ENCODE data around the gene TOX3.

DNA sequence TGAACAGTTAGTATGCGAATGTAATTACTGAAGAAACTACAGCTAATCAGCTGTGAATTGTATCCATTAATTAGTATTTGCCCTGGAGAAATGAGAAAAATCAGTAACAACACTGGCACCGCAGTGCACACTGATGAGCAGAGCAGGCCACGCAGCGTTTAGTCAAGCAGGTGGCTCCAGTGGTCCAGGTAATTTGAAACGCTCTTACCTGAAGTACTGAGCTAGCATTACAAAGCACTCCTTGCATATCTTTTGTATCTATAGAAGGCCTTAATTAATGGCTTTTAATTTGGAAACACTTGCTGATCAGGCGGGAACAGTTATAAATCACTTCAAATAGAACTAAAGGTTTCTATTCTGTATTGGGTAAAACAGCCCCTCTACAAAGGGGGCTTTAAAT lies 76.4 kb downstream of the TOX3 start:
- TF ChIP-seq, protein P1, sequence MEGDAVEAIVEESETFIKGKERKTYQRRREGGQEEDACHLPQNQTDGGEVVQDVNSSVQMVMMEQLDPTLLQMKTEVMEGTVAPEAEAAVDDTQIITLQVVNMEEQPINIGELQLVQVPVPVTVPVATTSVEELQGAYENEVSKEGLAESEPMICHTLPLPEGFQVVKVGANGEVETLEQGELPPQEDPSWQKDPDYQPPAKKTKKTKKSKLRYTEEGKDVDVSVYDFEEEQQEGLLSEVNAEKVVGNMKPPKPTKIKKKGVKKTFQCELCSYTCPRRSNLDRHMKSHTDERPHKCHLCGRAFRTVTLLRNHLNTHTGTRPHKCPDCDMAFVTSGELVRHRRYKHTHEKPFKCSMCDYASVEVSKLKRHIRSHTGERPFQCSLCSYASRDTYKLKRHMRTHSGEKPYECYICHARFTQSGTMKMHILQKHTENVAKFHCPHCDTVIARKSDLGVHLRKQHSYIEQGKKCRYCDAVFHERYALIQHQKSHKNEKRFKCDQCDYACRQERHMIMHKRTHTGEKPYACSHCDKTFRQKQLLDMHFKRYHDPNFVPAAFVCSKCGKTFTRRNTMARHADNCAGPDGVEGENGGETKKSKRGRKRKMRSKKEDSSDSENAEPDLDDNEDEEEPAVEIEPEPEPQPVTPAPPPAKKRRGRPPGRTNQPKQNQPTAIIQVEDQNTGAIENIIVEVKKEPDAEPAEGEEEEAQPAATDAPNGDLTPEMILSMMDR (IDR thresholded peaks at IDR 0.05): no peak
- TF ChIP-seq POLR2A (IDR thresholded peaks at IDR 0.05): no peak

All from heart left ventricle (tissue), 13 donors.